Sigmoid colon (tissue), 7 donors: Measurements from ENCODE around the gene TFF1. TPM values are rescaled to one million over a fixed set of nuclear protein-coding genes. Genes with fewer than 3 reads are reported as not detected.

Experiments used
- DNase-seq: peaks from one replicate; pipeline ENCODE4 v3.0.0-alpha.2; 2019
- H3K27ac ChIP-seq, 4 donors: fragments of 200-600 bp; sonication (generic); one replicate each; pipeline ENCODE4 v1.5.1; 2016 to 2019; ENCODE audit warnings: mild to moderate bottlenecking in 1 of 4
- H3K27me3 ChIP-seq, 3 donors: fragments of 200-600 bp; sonication (generic); one replicate each; pipeline ENCODE4 v1.5.1; 2019; ENCODE audit warnings: mild to moderate bottlenecking in 1 of 3
- H3K36me3 ChIP-seq, 4 donors: fragments of 200-600 bp; sonication (generic); one replicate each; pipeline ENCODE4 v1.5.1; 2016 to 2019
- H3K4me1 ChIP-seq, 4 donors: fragments of 200-600 bp; sonication (generic); one replicate each; pipeline ENCODE4 v1.5.1; 2017 to 2019
- H3K4me3 ChIP-seq, 4 donors: fragments of 200-600 bp; sonication (generic); one replicate each; pipeline ENCODE4 v1.5.1; 2017 to 2019; ENCODE audit warnings: mild to moderate bottlenecking in 2 of 4, moderate library complexity in 1 of 4
- H3K9me3 ChIP-seq, 4 donors: fragments of 200-600 bp in 3 of 4; sonication (generic) in 3 of 4; one replicate each; pipeline versions ENCODE4 v1.5.1 to v1.6.1; 2013 to 2019
- EP300 ChIP-seq, 4 donors: sonication (generic); formaldehyde crosslinking; IDR thresholded peaks; one replicate each; pipeline ENCODE4 v1.6.1; 2017; ENCODE audit warnings: antibody characterized with exemption in 4 of 4
- POLR2A ChIP-seq, 2 donors: fragments of 450-650 bp; IDR thresholded peaks; one replicate each; pipeline ENCODE4 v1.6.1; 2016; ENCODE audit warnings: antibody characterized with exemption in 2 of 2, mild to moderate bottlenecking in 2 of 2, moderate library complexity in 2 of 2
- POLR2AphosphoS5 ChIP-seq, 4 donors: sonication (generic); formaldehyde crosslinking; IDR thresholded peaks; one replicate each; pipeline ENCODE4 v1.6.1; 2017; ENCODE audit warnings: antibody characterized with exemption in 4 of 4
- WGBS, 2 donors: extraction: QIAGEN DNeasy Blood & Tissue Kit; methylation state at CpG; one replicate each; pipeline ENCODE4 v1.1.7; 2013; 5-methylcytosine and 5-hydroxymethylcytosine counted together
- intact Hi-C: fragments of 100-400 bp; cut with DNase I; formaldehyde crosslinking; loops from one replicate; pipeline ENCODE4 v1.15.1; 2023
- polyA plus RNA-seq, 3 donors: library from polyadenylated mRNA; stranded (reverse); fragments of 200-250 nt; gene quantifications; one replicate each; pipeline ENCODE4 v1.2.3, GENCODE V29; 2013
- total RNA-seq, 4 donors: library from RNA; depleted of rRNA; stranded (reverse); fragments of >200 nt; gene quantifications; one replicate each; pipeline ENCODE4 v1.1.0, GENCODE V29; 2016
- TF ChIP-seq, protein P1 (sequence below), 4 experiments: fragments of 450-650 bp in 3 of 4; fragments of 200-600 bp in 1 of 4; IDR thresholded peaks; one replicate each; pipeline ENCODE4 v1.5.1; 2016 to 2019; ENCODE audit warnings: antibody characterized with exemption in 4 of 4, mild to moderate bottlenecking in 3 of 4, moderate library complexity in 2 of 4
- donor health status: healthy with polysubstance abuse.
- donor health status: Bipolar disorder and iron deficiency.
- donor health status: healthy.

TFF1 gene
- total and polyA plus RNA-seq, 7 donors: 1.1 to 706 (median 454) TPM; not detected in 3

GRCh38 chr21:42375966-42376337, 9.6 kb upstream of the TFF1 start:
- Histone ChIP-seq H3K27me3 (peaks cover 0 to 26% (median 20%) of the 10 kb centered on the region in 3 donors), H3K4me3 (no peak overlapping the region), H3K36me3 (no peaks in the 10 kb centered on the region), H3K27ac (no peak overlapping the region), H3K9me3 (no peaks in the 10 kb centered on the region), H3K4me1 (no peaks in the 10 kb centered on the region)
- no peak for DNase-seq
- TF ChIP-seq, protein P1, sequence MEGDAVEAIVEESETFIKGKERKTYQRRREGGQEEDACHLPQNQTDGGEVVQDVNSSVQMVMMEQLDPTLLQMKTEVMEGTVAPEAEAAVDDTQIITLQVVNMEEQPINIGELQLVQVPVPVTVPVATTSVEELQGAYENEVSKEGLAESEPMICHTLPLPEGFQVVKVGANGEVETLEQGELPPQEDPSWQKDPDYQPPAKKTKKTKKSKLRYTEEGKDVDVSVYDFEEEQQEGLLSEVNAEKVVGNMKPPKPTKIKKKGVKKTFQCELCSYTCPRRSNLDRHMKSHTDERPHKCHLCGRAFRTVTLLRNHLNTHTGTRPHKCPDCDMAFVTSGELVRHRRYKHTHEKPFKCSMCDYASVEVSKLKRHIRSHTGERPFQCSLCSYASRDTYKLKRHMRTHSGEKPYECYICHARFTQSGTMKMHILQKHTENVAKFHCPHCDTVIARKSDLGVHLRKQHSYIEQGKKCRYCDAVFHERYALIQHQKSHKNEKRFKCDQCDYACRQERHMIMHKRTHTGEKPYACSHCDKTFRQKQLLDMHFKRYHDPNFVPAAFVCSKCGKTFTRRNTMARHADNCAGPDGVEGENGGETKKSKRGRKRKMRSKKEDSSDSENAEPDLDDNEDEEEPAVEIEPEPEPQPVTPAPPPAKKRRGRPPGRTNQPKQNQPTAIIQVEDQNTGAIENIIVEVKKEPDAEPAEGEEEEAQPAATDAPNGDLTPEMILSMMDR (IDR thresholded peaks at IDR 0.05): no peak
- TF ChIP-seq POLR2AphosphoS5 (IDR thresholded peaks at IDR 0.05): no peak
- no peak for TF ChIP-seq EP300 (IDR thresholded peaks at IDR 0.05)
- no peak for TF ChIP-seq POLR2A (IDR thresholded peaks at IDR 0.05)
- intact Hi-C loops: no loop called here
- 39 to 82% methylated on average over 3 of the region's 3 CpGs for WGBS, 2 donors

- H3K27me3 ChIP-seq: peaks cover 0 to 26% (median 20%) of the 10 kb centered on the region in 3 donors
- H3K9me3 ChIP-seq: no peaks in the 10 kb centered on the region
- TF ChIP-seq POLR2A (IDR thresholded peaks at IDR 0.05) (no peak), EP300 (IDR thresholded peaks at IDR 0.05) (no peak), POLR2AphosphoS5 (IDR thresholded peaks at IDR 0.05) (no peak)
- TF ChIP-seq, protein P1 (IDR thresholded peaks at IDR 0.05): no peak
- WGBS, 2 donors: 20 to 61% methylated on average over 11 of the region's 11 CpGs
- no peaks in the 10 kb centered on the region for H3K4me1 ChIP-seq
- H3K4me3 ChIP-seq: no peak overlapping the region
- DNase-seq: no peak
- H3K27ac ChIP-seq: no peak overlapping the region
- H3K36me3 ChIP-seq: no peaks in the 10 kb centered on the region
- intact Hi-C loops: no loop called here
Observed at GRCh38 chr21:42375506-42375905, 9.2 kb upstream of the TFF1 start.

GRCh38 chr21:42374864-42375499, 8.6 kb upstream of the TFF1 start:
- Histone ChIP-seq H3K4me1 (no peaks in the 10 kb centered on the region), H3K27ac (no peak overlapping the region), H3K27me3 (peaks cover 0 to 29% (median 20%) of the 10 kb centered on the region in 3 donors), H3K4me3 (no peak overlapping the region), H3K36me3 (no peaks in the 10 kb centered on the region), H3K9me3 (no peaks in the 10 kb centered on the region)
- DNase-seq: no peak
- intact Hi-C loops: no loop called here
- TF ChIP-seq POLR2AphosphoS5 (IDR thresholded peaks at IDR 0.05): no peak
- TF ChIP-seq POLR2A (IDR thresholded peaks at IDR 0.05): no peak
- TF ChIP-seq EP300 (IDR thresholded peaks at IDR 0.05): no peak
- TF ChIP-seq, protein P1 (IDR thresholded peaks at IDR 0.05): no peak
- 47 to 51% methylated on average over 23 of the region's 23 CpGs for WGBS, 2 donors

DNA sequence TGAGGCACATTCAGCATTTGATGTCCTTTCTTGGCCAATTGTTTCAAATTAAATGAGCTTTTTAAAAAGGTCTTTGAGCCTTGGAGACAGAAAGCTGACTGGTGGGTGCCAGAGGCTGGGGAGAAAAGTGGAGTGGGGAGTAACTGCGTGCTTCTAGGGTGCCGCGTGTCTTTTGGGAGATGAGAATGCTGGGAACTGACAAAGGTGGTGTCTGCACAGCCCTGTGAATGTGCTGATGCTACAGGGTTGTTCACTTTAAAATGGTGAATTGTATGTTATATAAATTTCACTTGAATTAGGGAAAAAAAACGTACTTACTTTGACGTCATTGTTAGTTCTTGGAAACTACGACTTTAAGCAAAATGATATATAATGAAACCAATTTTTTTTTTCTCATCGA, 8.1 kb upstream of the TFF1 start:
- 82 to 83% methylated on average over 7 of the region's 7 CpGs for WGBS, 2 donors
- Histone ChIP-seq H3K4me1 (no peaks in the 10 kb centered on the region), H3K4me3 (no peak overlapping the region), H3K27ac (no peak overlapping the region), H3K9me3 (no peaks in the 10 kb centered on the region), H3K36me3 (no peaks in the 10 kb centered on the region), H3K27me3 (peaks cover 0 to 32% (median 20%) of the 10 kb centered on the region in 3 donors)
- TF ChIP-seq, protein P1 (IDR thresholded peaks at IDR 0.05): no peak
- intact Hi-C loops: no loop called here
- no peak for DNase-seq

DNA sequence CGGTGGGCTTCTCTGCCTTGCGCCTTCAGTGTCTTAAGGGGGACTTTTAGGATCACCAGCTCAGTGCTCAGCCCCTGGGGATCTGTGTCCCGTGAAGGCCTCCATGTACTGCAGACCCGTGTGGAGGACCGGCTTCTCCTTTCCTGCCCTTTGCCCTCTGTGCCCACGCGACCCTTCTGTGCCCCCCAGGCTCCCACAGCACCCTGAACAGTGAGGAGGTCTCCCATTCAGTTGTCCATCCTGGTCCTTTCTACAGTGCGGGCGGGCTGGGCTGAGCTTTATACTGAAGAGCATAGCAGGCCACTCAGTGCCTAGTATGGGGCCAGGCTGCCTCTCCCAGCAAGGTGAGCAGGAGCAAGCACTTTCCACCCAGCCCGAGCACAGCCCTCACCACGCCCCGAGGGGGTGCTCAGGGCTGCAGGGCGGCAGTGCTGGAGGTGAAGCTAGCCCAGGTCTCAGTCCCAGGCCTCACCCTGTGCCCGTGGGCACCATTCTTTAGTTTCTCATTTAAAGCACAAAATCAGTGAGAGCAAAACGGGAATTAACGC, 7.6 kb upstream of the TFF1 start:
- intact Hi-C loops: no loop called here
- peaks cover 0 to 32% (median 20%) of the 10 kb centered on the region in 3 donors for H3K27me3 ChIP-seq
- DNase-seq: no peak
- no peak for TF ChIP-seq EP300 (IDR thresholded peaks at IDR 0.05)
- TF ChIP-seq POLR2AphosphoS5 (IDR thresholded peaks at IDR 0.05): no peak
- TF ChIP-seq, protein P1 (IDR thresholded peaks at IDR 0.05): no peak
- TF ChIP-seq POLR2A (IDR thresholded peaks at IDR 0.05): no peak
- H3K4me1 ChIP-seq: no peaks in the 10 kb centered on the region
- no peak overlapping the region for H3K4me3 ChIP-seq
- H3K9me3 ChIP-seq: no peaks in the 10 kb centered on the region
- WGBS, 2 donors: 76 to 86% methylated on average over 16 of the region's 16 CpGs
- H3K36me3 ChIP-seq: no peaks in the 10 kb centered on the region
- no peak overlapping the region for H3K27ac ChIP-seq
